HK-2 (cell line): ENCODE data around the gene ADH1B.
"Not testable (repeated sequence)": the region's sequence is repeated elsewhere in the genome, so short reads cannot be mapped to it uniquely, and the experiment has no call there.

Experiments
- DNase-seq: peaks from one replicate; pipeline ENCODE4 v3.0.0-alpha.2; 2018; ENCODE audit not compliant: unreplicated experiment

ADH1B gene

DNA sequence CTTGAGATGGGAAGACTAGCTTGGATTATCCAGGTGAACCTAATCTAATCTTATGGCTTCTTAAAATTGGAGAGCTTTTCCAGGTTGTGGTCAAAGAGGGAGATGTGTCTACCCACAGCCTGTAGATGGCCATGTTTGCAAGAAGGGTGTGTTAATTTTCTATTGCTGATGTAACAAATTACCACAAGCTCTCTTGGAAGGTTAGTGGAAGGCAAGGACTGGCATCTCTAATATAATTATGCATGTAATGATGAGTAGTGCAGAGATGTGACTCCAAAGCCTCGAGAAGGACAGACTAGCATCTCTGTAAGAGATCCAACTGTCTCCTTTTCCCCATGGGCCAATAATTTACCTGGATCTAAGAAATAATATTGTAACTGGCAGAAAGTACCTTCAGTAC, 3.2 kb upstream of the ADH1B start:
- no peak for DNase-seq

DNA sequence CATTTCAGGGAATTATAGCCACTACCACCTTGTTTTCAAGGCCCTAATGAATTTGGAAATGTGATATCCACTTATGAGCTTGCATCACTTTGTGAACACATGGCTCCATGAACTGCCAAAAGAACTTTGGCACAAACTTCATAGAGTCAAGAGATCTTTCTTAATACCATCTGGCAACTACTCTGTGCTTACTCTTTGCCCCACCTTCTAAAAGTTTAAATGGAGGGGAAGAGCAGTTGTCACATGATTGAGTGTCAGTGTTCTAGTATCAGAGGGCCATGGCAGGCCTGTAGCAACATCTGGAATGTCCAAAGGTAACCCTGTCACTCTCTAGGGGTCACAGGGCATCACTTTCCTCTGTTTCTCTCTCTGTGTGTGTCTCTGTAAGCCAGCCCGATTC, 2.6 kb upstream of the ADH1B start:
- no peak for DNase-seq

DNA sequence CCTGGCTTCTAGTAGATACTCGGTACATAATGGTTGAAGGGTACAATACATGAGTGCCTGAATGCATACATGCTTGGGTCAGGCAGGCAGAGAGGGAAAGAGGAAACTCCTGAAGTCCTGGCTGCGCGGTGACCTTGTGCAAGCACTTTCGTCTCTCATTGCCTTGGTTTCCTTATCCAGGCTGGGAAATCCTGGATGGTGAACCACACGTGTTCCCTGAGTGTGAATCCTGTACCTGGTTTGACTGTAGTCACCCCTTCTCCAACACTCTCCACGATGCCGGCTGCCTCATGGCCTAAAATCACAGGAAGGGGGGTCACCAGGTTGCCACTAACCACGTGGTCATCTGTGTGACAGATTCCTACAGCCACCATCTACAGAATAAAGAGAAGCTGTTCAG, 3.4 kb downstream of the ADH1B start:
- not testable (repeated sequence) for DNase-seq

DNA sequence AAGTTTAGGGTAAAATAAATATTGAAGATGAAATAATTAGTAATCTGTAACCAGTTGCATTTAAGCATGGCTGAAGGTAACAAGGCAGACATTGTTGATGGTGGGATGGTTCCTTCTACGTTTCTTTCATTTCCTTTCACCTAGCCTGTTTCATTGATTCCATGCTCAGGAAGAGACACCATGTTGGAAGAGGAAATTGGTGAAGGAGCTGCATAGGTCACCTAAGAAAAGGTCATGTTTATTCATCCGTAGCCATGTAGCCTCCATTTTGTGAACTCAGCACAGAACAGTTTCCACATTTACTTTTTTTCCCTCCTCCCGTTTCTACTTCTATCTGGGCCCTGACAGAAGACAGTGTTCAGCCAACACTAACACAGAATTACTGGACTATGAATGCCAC, 3.8 kb downstream of the ADH1B start:
- DNase-seq, result no peak

DNA sequence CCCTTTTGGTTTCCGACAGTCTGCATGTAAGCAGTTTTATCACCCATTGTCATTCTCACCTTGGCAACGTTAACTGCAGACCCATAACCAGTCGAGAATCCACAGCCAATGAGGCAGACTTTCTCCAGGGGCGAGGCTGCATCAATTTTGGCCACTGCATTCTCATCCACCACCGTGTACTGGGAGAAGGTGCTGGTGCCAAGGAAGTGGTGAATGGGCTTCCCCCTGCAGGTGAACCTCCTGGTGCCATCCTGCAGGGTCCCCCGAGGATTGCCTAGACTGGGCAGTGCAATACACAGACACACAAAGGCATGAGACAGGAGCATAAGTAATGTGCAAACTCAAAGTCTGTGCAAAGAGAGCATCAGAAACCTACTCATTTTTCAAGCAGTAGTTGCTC, 5.4 kb downstream of the ADH1B start:
- no peak for DNase-seq

DNA sequence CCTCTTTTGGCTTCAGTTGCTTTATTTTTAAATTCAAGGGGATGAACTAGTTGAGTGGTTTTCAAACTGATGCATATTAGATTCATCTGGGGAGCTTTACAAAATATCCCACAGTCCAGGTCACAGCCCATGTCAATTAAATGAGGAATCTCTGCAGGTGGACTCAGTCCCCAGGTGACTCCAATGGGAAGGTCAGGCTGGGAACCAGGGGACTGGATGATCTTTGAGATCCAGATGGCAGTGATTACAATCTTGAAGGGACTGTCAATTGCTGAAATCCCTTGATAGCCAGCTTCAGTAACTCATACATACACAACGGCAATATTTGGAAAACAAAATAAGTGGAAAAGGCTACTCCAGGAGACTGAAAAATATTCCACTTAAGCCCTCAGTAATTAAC, 7.0 kb downstream of the ADH1B start:
- DNase-seq, result no peak

DNA sequence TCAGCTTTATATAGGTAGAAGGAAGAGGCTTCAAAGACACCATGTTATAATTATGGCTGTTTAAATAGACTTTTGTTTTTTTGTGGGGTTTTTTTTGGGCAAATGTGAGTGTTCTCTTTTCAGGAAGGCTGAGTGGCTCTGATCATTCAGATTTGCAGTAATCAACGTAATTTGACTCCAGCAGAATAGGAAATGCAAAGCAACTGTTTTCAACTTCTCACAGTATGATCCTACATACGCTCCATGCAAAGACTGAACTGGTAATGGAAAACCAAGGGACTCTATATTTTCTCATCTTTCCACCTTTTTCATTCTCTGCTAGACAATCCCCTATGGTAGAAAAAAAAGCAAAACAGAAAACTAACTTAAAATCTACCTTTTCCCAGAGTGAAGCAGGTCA, 10.8 kb downstream of the ADH1B start:
- DNase-seq, result no peak

DNA sequence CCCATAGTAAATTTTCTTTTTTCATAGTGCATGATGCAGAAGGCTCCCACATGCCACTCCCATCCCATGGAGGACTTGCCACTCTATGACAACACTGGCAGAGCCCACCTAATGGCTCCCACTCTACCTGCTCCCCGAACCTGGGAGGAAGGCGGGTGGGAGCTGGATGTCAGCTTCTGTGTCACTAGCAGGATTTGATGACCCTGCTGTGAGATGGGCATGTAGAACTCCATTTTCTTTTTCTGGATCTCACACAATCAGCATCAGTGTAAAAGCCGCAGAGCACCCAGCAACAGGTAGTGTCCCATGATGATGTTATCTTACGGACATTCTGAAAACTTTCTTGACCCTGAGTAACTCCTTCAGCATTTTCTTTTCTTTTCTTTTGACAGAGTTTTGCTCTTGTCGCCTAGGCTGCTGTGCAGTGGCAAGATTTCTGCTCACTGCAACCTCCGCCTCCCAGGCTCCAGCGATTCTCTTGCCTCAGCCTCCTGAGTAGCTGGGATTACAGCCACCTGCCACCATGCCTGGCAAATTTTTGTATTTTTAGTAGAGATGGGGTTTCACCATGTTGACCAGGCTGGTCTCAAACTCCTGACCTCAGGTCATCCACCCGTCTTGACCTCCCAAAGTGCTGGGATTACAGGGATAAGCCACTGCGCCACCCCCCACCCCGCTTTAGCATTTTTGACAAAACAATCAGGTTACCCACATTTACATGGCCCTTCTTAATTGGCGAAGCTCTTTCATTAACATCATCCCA, 15.4 kb downstream of the ADH1B start:
- no peak for DNase-seq

DNA sequence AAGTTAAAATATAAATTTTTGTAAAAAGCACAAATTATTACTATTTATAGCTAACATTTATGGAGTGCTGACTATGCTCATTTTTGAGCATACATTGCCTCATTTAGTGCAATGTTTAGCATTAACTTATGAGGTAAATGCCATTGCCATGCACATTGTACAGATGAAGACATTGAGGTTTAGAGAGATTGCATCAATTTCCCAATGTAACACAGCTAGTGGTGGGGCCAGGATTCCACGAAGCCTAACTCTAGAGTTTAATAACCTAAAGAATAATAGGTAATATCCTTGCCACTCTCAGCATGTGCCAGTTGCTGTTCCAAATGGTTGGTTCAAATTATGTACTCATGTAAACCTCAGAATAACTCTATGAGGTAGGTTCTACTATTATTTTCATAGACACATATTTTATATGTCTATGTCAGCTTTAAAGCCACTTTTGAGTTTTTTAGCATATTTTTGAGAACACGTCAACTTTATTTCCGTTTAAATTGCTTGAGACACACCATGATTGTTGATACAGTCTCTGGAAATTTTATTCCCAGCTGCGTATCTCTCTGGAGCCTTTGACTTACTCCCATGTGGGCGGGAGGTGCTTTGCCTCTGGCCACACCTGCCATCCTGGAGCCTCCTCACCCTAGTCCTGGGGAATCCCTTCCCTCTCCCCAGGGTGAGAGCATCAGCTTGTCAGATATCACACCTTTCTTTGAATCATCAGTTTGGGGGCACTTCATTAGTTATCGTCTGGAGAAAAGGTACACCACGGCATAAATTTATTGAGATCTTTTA, 19.6 kb downstream of the ADH1B start:
- DNase-seq, result no peak

DNA sequence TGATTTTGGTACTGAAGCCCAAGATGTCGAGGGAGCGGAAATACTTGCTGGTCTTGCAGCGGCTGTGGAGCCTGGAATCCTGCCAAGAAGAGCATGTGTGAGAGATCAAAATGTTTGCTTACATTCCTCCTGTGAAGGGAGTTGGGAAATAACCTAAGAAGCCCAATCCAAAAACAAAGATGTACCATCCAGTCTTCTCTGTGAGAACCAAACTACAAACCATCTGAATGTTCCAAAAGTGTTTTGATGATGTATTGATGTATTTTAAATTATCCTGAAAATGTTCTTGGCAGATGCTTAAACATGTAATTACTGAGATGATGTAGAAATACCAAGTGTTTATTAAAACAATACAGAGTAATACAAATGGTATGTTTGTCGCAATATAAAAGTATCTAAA, 20.3 kb downstream of the ADH1B start:
- DNase-seq, result no peak

DNA sequence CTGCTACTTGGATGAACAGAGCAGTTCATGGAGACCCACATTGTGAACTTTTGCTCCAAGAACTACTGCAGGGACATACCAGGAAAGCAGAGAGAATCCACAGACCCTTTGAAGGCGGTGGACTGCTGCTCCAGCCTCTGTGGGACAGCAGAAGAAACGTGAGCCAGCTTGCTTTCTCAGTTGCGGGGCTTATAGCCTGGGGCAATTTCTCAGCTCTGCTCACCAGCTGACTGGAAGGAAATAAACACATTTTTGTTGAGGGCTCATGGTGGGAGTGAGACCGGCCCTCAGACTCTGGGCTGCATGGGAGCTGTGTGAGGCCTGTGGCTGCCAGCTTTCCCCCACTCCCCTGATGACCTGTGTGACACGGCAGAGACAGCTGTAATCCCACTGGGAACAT, 27.8 kb downstream of the ADH1B start:
- no peak for DNase-seq

DNA sequence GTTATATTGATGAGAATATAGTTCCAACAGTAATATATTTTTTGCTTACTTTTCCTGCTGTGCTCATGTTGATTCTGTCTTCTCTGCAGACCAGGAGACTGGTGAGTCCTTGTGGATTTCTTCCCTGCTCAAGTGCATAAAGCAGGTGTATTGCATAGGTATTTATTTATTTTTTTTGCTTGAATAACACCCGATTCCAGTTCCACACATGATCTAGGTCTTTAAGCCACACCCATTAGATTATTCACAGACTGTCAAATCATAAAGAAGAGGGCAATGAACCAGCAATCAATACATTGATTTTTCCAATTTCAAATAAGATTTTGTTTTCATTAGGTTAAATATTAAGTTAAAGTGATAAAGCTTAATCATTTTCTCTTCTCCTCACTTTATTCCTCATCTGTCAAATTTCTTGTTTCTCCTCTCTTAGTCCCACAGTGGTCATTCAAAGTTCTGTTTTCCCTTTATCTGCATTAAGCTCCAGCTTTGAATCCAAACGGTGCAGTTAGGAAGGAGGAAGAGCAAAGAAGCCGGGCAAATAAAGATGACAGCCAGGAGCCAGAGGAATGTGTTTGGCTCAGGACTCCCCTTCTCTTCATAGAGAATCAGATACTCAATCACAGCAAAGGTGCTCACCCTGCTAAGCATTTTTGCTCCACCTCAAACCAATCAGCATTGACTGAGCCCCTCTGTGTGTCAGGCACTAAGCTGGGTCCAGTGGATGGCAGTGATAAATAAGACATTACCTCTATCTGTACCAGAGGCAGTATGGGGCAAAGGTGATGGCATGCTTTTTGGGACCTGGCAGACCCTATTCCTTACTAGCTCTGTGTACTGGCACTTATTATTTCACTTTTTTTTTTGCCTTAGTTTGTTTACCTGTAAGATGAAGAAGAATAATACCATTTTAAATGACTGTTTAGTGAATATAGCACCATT, 30.1 kb downstream of the ADH1B start, which contains the start of gene ADH1A:
TSS of gene ADH1A (minus strand) at position 138 of the 939 bp plus-strand sequence. CDS start at position 67, 71 bp downstream.
- no peak for DNase-seq

DNA sequence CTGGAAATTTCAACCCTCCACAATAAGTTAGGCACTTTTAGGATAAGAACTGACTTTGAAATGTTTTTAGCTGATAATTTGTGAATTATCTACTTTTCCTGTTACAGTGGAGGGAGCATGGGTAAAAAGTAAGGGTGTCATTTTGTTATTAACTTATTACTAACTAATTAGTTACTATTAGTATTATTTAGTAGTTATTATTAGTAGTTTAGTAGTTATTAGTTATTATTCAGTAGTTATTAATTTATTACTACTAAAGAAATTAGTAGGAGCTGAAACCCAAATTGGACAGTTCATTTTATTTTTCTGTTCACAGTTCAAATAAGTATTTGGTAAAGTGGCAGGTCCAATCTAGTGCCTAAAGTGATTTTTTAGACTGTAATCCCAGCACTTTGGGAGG, 35.8 kb downstream of the ADH1B start:
- DNase-seq, result no peak

DNA sequence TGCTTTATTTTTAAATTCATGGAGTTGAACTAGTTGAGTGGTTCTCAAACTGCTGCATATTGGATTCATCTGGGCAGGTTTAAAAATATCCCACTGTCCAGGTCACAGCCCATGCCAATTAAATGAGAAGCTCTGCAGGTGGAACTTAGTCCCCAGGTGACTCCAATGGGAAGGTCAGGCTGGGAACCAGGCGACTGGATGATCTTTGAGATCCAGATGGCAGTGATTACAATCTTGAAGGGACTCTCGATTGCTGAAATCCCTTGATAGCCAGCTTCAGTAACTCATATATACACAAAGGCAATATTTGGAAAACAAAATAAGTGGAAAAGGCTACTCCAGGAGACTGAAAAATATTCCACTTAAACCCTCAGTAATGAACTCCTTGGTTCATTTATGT, 38.5 kb downstream of the ADH1B start:
- no peak for DNase-seq

DNA sequence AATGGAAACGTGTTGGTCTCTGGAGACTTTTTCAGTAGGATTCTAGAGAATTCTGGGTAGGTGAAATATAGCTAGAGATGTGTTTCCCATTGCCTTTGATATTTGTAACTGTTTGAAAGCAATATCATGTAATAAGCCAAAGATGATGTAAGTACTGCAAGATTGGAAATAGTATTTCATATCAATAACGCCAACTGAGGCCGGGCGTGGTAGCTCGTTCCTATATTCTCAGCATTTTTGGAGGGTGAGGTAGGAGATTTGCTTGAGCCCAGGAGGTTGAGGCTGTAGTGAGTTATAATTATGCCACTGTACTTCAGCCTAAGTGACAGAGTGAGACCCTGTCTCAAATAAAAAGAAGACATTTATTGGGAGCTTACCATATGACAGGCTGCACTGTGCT, 39.9 kb downstream of the ADH1B start:
- no peak for DNase-seq

DNA sequence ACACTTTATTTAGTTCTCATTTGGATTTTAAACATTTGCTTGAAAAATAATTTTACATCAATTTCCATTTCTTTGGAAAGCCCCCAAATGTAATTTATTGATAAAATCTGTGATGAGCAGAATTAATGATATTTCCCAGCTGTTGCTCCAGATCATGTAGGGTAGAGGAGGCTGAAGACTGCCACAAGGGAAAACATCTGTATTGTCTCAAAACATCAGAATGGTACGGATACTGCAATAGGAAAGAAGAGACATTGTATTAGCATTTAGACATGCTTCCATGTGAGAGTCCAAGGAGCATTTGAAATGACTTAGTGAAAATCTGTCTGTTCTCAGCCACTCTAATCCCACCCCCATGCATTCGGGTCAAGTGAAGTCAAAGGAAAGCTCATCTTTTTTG, 44.8 kb downstream of the ADH1B start:
- DNase-seq, result no peak

DNA sequence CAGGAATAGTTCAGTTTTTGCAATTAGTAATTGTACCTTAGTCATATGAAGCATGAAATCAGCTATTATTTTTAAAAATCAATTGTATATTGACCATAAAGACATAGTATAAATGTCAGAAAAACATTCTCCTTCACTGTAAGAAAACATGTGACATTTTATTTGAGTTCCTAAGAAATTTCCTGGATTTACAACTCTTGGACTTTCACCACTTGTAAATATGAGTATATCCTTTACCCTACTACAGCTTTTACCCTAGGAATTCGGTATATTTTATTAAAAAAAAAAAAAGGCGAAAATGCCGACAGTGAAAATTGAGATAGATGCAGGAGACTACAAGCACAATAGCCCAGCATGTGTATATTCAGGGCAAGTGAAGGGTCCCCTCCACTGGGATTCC, 45.3 kb downstream of the ADH1B start:
- no peak for DNase-seq

DNA sequence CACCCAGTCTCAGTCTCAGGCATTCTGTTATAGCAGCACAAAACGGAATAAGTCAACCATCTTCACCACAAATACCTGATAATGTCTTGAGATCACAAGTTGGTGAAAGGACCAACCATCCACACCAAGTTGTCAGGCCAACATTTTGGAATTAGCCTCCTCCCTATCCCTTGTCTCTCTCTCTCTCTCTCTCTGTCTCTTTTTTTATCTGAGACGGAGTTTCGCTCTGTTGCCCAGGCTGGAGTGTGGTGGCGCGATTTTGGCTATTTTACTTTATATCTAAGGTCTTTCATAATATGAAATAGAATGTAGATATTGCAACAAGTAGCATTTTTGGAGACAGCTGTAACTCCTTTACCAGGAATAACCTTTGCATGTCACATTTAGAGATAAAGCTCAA, 46.2 kb downstream of the ADH1B start:
- DNase-seq, result no peak

DNA sequence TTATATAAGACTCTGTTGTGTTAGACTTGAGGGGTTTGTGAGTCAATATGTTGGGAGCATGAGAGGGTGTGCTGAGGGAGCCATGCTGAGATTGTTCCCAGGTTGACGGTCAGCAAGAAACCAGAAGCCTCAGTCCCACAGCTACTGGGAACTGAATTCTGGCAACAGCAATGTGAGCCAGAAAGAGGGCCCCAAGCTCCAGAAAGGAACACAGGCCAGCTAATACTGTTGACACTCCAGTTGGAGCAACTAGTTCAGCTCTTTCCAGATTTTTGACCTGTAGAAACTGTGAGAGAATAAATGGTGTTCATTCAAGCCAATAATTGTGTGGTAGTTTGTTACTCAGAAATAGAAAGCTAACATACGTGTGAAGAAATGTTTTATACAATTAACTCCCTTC, 47.5 kb downstream of the ADH1B start:
- DNase-seq, result no peak

DNA sequence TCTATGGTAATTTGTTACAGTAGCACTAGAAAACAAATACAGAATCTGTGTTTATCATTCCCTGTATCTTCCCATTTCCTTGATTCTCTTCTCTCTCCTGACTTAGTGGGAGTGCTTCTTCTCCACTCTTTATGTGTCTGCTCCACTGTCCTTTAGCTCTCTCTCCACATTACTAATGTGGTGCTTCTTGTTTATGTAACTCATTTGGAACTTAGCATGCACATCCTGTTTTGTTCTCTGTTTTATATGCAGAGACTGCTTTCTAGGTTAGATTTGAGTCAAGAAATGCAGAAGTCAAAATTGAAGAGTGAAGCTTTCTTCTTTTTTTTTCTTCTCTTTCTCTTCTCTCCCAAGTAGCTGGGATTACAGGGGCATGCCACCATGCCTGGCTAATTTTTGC, 56.3 kb downstream of the ADH1B start:
- DNase-seq, result no peak
